Measurements from ENCODE around the gene MRPL42.

GRCh38 chr12:93422050-93422449 lies 45.3 kb upstream of the MRPL42 start:
- TF ChIP-seq CTCF (IDR thresholded peaks at IDR 0.05 in 8 of 11, conservative IDR thresholded peaks at IDR 0.05 in 3 of 11): no peak
- no peak for TF ChIP-seq POLR2A (IDR thresholded peaks at IDR 0.05)
- TF ChIP-seq POLR2AphosphoS5 (IDR thresholded peaks at IDR 0.05): no peak
